Left kidney (tissue), 2 donors: Measurements from ENCODE around the gene CEP112. TPM values are rescaled to one million over a fixed set of nuclear protein-coding genes. Genes with fewer than 3 reads are reported as not detected.
"Not testable (repeated sequence)": the region's sequence is repeated elsewhere in the genome, so short reads cannot be mapped to it uniquely, and the experiment has no call there.

Source experiments
- DNase-seq: peaks from one replicate; pipeline ENCODE4 v3.0.0-alpha.2; 2013
- polyA plus RNA-seq: library from polyadenylated mRNA; unstranded; fragments of 120-200 nt; gene quantifications from one replicate; pipeline ENCODE4 v1.2.1, GENCODE V29; 2013; ENCODE audit not compliant: insufficient read length

Gene CEP112
- polyA plus RNA-seq, 1 donor = 16.5 TPM

DNA sequence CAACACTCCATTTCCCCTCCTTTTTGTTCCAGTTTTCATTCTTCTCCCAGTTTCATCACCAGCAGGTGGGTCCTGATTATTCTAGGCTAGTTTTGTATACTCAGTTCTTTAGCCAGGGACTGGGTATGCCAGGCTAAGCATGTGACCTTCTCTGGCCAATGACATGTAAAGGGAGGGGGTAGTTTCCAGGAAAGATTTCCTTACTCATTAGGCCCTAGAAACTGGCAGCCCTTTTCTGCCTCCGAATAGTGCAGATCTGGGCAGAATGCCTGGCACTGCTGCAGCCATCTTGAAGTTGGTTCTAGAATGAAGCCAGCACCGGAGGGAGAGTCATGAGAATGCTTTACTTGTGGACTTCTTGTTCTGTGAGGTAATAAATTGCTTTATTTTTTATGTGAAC lies 503.6 kb downstream of the CEP112 start:
- no peak for DNase-seq

GRCh38 chr17:65685110-65685509 lies 506.8 kb downstream of the CEP112 start:
- DNase-seq = no peak

GRCh38 chr17:65684631-65685030 lies 507.3 kb downstream of the CEP112 start:
- no peak for DNase-seq

DNA sequence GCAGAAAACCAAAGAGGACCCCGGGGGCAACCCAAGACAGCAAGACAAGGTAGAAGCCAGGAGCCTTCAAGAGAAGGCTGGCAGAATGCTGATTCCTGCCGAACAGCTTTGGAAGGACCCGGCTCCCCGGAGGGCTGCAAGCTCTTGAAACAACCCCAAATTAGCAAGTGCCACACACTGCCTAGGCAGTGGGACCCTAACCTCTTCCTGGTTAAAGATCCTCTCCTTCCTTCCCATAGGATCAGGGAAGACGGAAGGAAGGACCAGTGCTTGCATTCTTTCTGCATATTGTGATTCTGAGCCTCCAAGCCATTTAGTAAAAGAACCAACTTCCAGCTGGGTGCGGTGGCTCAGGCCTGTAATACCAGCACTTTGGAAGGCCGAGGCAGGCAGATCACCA lies 508.5 kb downstream of the CEP112 start:
- DNase-seq = no peak

- not testable (repeated sequence) for DNase-seq
Measured at GRCh38 chr17:65681763-65682162, 510.2 kb downstream of the CEP112 start.

- no peak for DNase-seq
Measured at GRCh38 chr17:65679165-65679845, 512.6 kb downstream of the CEP112 start.

GRCh38 chr17:65678546-65678945 lies 513.4 kb downstream of the CEP112 start:
- no peak for DNase-seq

DNA sequence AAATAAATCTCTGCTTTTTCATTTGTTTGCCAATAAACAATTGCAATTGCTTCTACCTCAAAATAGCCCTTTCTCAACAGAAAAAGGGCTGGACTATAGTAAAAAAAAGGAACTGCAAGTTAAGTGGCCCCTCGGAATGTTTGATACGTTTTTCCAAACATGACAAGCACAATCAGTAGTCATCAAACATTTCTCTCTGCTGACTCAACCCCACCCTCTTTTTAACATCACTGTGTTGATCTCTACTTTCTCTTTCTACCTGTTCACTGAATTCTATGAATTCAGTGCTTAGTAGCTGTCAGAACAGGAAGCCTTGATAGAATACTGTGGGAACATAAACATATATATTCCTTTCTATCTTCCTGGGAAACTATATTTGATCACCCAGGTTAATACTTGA lies 514.0 kb downstream of the CEP112 start:
- no peak for DNase-seq

- DNase-seq = no peak
Measured at GRCh38 chr17:65674246-65675045, 517.5 kb downstream of the CEP112 start.

DNA sequence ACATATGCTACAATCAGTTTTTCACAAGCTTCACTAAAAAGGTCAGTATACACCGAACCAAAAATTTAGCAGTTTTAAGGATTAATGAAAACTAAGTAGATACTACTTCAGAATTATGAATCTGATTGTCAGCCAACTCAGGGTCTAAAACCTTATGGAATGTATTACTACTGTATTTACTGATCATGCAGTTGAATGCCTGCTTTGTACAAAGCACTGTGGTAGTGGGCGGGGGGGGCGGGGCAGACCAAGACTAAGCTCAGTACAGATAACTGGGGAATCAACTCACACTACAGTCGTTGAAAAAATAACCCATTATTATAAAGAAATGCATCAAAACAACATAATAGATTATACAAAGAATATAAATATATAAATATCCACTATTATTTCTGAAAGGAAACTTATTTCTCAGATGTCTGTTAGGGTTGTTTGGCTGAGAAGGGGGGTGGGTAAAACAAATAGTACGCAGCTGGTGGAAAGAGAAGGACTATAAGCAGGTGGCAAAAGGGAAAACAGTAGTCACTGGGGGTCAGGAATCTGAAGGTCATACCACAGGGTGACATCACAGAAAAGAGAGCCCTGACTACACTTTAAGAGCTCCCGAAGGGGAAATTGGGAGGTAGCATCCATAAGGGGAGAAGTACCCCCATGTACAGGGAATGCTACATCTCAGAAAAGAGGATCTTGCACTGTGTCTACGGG lies 521.1 kb downstream of the CEP112 start:
- no peak for DNase-seq

- DNase-seq = no peak
Measured at GRCh38 chr17:65668211-65668610, 523.7 kb downstream of the CEP112 start.

GRCh38 chr17:65667656-65668055 lies 524.3 kb downstream of the CEP112 start:
- DNase-seq = no peak

- no peak for DNase-seq
Measured at GRCh38 chr17:65666876-65667321, 525.0 kb downstream of the CEP112 start.

DNA sequence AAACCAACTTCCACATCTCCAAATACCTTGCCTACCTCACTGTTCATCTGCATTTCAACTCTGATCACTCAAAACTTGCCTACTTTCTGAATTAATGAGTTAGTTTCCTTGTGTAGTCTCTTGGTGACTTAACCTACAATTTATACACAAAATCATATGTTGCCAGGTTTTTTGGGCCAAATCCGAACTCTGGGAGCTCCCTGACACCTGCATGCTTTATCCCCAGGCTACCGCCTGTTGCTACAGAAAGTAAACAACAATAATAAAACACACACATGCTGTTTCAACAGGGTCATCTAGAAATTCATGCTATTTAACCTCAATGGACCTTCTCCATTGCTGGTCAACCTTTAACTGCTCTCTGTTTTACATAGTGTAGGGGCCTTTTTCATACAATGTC lies 526.0 kb downstream of the CEP112 start:
- no peak for DNase-seq

DNA sequence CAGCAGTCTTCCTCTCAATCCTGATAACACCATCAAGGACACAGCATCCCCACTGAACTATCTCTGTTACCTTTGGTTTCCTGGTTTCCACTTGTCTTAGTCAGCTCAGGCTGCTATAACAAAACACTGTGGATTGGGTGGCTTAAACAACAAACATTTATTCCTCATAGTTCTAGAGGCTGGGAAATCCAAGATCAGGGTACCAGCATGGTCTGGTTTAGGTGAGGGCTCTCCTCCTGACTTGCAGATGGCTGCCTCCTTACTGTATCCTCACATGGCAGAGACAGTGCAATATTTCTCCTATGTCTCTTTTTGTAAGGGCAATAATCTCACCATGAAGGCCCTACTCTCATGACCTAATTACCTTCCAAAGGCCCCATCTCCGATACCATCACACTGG lies 527.2 kb downstream of the CEP112 start:
- DNase-seq = no peak

GRCh38 chr17:65664266-65664665 lies 527.7 kb downstream of the CEP112 start:
- DNase-seq = no peak

- no peak for DNase-seq
Measured at GRCh38 chr17:65662196-65662595, 529.7 kb downstream of the CEP112 start.

GRCh38 chr17:65660947-65661346 lies 531.0 kb downstream of the CEP112 start:
- DNase-seq = no peak

DNA sequence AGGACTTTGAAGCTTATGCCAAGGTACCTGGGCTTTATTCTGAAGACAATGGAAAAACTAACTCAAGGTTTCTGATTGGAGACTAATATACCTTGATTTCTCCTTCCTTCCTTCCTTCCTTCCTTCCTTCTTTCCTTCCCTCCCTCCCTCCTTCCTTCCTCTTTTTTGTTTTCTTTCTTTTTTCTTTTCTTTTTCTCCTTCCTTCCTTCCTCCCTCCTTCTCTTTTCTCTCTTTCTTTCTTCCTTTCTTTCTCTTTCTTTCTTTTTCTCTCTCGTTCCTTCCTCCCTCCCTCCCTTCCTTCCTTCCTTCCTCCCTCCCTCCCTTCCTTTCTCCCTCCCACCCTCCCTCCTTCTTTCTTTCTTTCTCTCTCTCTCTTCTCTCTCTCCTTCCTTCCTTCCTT lies 531.9 kb downstream of the CEP112 start:
- DNase-seq = no peak

- no peak for DNase-seq
Measured at GRCh38 chr17:65659512-65659911, 532.4 kb downstream of the CEP112 start.

GRCh38 chr17:65657251-65657828 lies 534.6 kb downstream of the CEP112 start:
- no peak for DNase-seq

GRCh38 chr17:65656390-65657250 lies 535.3 kb downstream of the CEP112 start:
- no peak for DNase-seq
